HepG2 (cell line): ENCODE results near the gene VIM.
"Not testable (repeated sequence)": the region's sequence is repeated elsewhere in the genome, so short reads cannot be mapped to it uniquely, and the experiment has no call there.

ENCODE experiments used
- CTCF ChIP-seq: sonication (generic); formaldehyde crosslinking; IDR thresholded peaks from 2 replicates; pipeline ENCODE4 v1.5.0; 2020; ENCODE audit warnings: mild to moderate bottlenecking, missing genetic modification reagents, moderate library complexity
- ZNF598 ChIP-seq: sonication (generic); formaldehyde crosslinking; IDR thresholded peaks from 2 replicates; pipeline ENCODE4 v1.5.1; 2020; ENCODE audit warnings: mild to moderate bottlenecking, missing genetic modification reagents, borderline replicate concordance

- not testable (repeated sequence) for TF ChIP-seq CTCF; ZNF598 (CRISPR knock-in tag)
Observed at GRCh38 chr10:17254543-17255050, 26.6 kb downstream of the VIM start.
